Stimulated activated CD8-positive, alpha-beta memory T cell treated with anti-CD3 and anti-CD28 coated beads, Interleukin-12 subunit alpha, Interleukin-12 subunit beta, amount 100 ng/mL, for 1 hour (primary cell): ENCODE results near the gene SLC22A8.
"Not testable (repeated sequence)": the region's sequence is repeated elsewhere in the genome, so short reads cannot be mapped to it uniquely, and the experiment has no call there.

Source experiments
- DNase-seq: peaks from one replicate; pipeline ENCODE4 v3.0.0-alpha.2; 2020; ENCODE audit warnings: low read depth

The SLC22A8 gene

GRCh38 chr11:62985041-62985750 is 30.4 kb downstream of the SLC22A8 start:
- no peak for DNase-seq

DNA sequence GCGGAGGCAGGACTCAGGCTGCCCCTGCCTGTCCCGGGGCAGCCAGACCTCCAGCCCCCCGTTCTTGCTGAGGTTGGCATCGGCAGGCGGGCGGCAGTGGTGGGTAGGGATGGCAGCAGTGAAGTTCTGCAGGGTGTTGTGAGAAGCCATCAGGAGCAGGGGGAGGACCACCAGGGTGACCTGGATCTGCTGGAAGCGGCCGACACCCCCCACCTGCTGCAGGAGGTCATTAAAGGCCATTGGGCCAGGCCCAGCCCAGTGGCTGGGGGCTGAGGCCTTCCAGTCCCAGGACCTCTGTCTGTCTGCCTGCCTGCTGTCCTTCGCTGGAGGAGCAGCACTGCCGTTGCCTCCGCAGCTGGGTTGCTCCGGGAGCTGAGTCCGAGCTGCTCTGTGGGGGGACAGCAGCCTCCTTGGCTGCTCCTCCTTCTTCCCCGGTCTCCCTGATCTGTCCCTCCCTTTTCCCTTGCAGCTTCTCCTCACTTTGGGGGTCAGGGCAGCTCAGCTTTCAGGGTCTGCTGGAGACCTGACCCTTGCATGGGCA is 31.1 kb downstream of the SLC22A8 start, which contains the start of gene SLC22A6:
TSS of gene SLC22A6 (minus strand) at position 517 of the 541 bp plus-strand sequence. CDS start at position 240, 277 bp downstream.
- DNase-seq = no peak

DNA sequence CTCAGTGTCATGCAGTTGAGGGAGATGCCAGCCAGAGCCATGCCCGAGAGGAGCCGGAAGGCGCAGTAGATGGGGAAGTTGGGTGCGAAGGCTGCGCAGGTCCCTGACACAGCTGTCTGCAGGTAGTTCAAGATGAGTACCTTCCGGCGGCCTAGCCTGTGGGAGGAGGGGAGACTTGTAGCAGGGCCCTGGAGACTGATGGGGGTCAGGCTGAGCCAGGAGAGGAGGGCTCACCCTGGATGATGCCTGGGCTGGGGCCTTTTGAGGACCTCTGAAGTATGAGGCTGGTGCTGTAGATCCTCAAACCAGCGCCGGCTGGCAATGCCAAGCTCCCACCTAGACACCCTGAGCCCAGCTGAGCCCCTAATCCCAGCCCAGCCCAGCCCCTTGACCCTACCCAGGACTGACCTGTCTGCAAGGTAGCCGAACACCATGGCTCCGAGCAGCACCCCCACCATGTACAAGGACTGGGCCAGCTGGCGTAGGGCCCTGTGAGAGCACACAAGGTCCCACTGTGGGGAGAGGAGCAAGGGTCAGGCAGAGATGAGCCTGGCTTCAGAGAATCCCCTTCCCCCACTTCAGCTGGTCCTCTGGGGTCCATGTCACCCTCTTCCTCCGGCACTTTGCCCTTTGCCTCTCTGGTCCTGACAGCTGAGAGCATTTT is 32.0 kb downstream of the SLC22A8 start:
- no peak for DNase-seq

DNA sequence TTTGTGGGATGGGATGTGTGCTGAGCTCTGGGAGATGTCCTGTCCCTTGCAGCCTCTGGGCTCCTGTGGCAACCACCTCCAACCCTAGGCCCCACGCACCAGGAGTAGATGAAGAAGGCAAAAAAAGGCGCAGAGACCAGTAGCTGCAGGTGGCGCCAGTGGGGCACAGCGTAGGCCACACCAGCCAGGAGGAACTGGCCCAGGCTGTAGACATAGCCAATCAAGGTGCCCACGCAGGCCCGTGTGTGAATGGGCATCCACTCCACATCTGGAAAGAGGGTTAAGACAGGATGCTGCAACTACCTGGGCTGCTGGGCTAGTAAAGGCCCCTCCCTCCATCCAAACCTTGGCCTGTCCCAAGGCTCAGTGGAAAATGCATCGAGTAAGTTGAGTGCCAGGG is 33.9 kb downstream of the SLC22A8 start:
- no peak for DNase-seq

DNA sequence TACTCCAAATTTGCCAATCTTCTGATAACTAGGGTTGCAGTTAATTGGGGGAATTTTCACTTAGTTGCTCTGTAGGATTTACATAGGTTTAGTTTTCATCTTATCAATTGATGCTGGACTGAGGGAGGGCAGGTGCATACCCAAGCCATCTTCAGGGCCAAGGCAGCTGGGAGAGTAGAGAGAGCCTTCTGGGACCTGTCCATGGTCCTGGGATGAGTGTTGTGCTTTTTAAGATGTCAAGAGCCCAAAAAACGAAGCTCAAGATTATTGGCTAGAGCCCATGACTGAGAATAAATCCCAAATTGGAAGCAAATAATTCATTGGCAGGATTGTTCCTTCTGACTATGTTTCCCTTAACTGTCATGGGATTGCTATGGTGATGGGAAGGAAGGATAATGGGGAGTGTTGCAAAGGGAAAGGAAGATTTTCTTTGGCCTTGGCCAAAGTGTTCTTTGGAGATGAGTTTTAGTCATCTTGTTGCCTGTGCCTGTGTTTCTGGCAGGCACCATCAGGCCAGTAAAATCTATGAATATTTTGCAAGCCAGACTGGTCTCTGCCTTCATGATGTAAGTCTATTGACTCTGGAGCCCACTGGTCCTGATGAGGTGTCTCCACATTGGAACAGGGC is 35.4 kb downstream of the SLC22A8 start:
- DNase-seq = no peak

DNA sequence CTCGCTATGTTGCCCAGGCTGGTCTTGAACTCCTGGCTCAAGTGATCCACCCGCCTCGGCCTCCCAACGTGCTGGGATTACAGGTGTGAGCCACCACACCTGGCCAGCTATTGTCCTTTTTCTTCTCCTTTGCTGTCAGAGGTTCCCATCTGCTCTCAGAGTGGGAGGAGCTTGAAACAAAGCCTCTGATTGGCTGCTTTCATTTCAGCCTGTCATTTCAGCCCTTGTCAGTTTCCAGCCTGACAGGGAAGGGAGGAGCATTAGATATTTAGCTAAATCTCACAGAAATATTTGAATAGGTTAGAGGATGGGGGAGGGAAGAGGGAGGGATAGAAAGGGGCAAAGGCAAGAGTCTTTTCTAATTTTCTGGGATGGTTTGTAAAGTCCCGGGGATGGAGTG is 39.5 kb downstream of the SLC22A8 start:
- no peak for DNase-seq

- DNase-seq = no peak
Measured at GRCh38 chr11:62974848-62975522, 40.7 kb downstream of the SLC22A8 start.

DNA sequence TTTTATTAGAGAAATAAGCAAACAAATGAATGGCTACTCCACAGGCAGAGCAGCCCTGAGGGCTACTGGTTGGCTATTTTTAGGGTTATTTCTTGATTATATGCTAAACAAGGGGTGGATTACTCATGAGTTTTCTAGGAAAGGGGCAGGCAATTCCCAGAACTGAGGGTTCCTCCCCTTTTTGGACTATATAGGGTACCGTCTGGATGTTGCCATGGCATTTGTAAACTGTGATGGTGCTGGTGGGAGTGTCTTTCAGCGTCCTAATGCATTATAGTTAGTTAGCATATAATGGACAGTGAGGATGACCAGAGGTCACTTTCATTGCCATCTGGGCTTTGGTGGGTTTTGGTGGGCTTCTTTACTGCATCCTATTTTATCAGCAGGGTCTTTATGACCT is 50.1 kb downstream of the SLC22A8 start:
- no peak for DNase-seq

DNA sequence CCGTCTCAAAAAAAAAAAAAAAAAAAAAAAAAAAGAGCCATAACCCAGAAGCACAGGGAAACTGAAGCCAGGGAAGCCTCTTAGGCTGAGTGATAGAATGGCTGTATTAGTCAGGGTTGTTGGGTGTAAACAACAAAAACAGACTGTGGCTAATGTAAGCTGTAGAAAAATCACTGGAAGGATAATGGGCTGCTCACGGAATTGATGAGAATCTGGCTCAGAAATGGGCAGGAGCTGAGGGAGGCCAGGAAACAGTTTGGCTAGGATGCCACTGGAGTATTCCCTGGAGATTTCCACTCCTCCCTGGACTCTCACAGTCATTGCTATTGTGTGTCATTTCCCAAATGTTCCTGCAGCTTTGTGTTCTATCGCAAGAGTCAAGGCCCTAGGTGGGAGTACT is 53.2 kb downstream of the SLC22A8 start:
- DNase-seq = no peak

- DNase-seq = no peak
Measured at GRCh38 chr11:62961017-62961570, 54.5 kb downstream of the SLC22A8 start.

GRCh38 chr11:62959422-62959980 is 56.1 kb downstream of the SLC22A8 start:
- no peak for DNase-seq

- DNase-seq = no peak
Measured at GRCh38 chr11:62958547-62959421, 56.9 kb downstream of the SLC22A8 start.

- no peak for DNase-seq
Measured at GRCh38 chr11:62957147-62957546, 58.5 kb downstream of the SLC22A8 start.

GRCh38 chr11:62954478-62954877 is 61.2 kb downstream of the SLC22A8 start:
- DNase-seq = no peak

DNA sequence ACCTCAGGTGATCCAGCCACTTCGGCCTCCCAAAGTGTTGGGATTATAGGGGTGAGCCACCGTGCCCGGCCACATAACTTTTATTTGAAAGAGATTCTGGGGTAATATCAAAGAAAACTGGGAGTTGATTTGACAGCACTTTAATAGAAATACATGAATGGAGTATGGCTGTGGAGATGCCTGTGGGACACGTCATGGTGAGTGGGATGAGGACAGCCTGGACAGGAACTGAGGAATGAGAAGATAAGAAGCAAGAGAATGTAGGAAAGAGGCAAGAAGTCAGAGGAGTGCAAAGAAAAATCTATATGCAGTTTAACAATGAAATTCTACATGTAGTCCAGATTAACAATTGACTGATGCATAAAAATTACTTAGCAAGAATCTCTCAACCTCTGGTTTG is 61.8 kb downstream of the SLC22A8 start:
- no peak for DNase-seq

- no peak for DNase-seq
Measured at GRCh38 chr11:62948765-62949320, 66.8 kb downstream of the SLC22A8 start.

- DNase-seq = not testable (repeated sequence)
Measured at GRCh38 chr11:62945538-62945937, 70.1 kb downstream of the SLC22A8 start.
